ENCODE measurements around the gene CDCA4.

CDCA4 gene

GRCh38 chr14:104975481-104976197 lies 45.2 kb downstream of the CDCA4 start:
- no peak for DNase-seq (ENCODE audit: low read depth in 2 of 2)

DNA sequence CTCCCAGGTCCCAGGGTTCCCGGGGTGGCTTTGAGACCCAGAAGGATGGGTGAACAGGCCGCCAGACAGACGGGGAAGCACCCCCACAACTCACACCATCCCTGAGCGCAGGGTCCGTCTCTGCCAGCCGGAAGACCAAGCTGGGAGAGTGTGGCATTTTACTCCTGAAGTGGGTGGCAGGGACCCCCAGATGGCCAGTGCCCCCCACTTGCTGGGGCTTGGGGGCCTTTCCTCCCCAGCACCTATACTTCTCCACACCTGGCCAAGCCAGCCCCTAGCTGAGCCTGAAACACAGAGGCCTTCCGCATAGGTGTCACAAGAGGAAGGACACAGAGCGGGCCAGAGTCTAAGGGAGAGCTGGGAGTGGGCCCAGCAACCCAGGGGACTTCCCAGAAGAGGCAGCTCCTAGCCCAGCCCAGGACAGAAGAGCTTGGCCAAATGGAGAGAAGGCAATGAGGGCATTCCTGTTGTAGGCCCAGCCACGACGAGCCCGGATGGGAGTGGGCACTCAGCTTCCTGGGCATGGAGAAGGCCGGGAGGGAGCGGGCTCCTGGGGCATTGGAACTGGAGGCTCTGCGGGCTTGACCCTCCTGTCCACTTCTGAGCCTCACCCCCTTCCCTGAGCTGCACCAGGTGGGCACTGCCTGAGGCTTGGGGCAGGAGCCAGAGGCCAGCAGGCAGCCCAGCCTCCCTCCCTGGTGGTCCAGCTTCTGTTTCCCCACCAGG lies 46.1 kb downstream of the CDCA4 start:
- no peak for DNase-seq (ENCODE audit: low read depth in 2 of 2)

- no peak for DNase-seq (ENCODE audit: low read depth in 2 of 2)
Measured at GRCh38 chr14:104974146-104974541, 46.7 kb downstream of the CDCA4 start.

- no peak for DNase-seq (ENCODE audit: low read depth in 2 of 2)
Measured at GRCh38 chr14:104973385-104974145, 47.3 kb downstream of the CDCA4 start.

DNA sequence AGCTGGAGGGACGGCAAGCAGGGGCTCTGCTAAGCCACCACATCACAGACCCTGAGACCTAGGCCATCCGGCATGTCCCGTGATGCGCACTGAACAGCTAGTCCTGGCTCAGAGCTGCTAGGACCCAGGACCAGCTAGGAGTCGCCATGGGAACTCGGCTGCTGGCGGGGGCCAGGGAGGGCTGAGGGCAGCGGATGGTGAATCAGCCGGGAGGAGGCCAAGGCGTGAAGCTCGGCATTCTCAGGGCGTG lies 47.8 kb downstream of the CDCA4 start:
- DNase-seq (ENCODE audit: low read depth in 2 of 2): no peak

DNA sequence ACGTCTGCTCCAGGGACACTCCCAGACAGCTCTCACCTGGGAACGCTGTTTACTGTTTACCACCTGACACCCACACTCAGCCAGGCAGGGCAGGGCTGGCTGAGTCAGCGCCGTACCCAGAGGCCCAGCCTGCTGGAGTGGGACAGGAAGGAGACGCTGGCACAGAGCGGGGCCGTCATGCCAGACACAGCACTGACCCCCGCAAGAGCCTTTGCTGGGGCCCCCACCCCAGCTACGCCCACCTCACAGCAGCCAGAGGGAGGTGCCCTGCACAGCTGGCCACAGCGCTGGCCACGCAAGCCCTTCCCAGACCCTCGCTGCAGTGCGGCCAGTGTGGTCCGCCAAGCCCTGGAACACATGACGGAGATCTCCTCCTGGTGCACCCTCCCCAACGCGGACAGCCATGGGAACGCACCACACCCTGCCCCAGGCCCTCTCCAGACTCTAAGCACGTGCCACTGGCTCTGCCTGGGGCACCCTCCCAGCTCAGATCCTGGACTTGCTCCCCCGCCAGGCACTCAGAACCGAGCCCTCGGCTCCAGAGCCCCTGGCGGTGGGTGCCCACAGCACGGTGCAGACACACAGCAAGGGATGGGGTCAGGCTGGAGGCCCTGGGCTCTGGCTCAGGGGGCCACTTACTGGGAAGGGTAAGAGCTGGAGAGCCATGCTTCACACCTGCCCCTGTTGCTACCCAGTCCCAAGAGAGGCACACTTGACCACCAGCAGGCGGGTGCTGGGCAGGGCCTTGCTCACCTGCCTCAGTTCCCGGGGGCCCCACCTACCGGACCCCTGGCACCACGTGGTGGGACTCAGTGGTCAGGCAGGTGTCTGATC lies 48.4 kb downstream of the CDCA4 start:
- DNase-seq (ENCODE audit: low read depth in 2 of 2): no peak

DNA sequence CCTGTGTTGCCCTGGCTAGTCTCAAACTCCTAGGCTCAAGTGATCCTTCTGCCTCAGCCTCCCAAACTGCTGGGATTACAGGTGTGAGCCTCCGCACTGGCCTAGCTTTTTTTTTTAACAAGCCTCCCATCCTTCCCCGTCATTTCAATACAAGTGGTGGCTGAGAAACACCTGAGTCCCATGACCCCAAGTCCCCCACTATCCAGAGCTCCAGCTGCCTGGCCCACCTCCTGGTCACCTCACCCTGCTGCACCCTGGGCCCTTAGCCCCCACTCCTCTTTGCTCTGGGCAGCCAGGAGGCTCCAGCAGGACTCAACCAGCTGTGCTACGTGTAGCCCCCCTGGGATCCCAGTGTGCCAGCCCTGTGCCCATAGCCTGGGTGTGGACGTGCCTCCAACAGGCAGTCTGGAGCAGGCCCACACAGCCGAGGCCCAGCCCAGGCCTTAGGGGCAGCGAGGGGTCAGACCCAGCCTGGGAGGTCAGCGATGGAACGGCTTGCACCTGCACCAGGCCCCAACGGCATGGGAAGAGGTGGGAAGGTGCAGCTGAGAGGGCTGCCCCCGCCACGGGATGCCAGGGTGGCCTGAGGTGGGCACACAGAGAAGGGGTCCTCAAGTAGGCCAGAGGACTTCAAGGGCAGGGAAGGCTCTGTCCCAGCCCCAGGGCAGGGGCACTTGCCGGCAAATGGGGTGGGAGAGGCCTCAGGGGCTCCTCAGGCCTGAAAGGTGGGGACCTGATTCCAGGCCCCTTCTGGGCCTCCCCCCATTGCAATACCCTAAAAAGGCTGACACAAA lies 49.2 kb downstream of the CDCA4 start:
- no peak for DNase-seq (ENCODE audit: low read depth in 2 of 2)

DNA sequence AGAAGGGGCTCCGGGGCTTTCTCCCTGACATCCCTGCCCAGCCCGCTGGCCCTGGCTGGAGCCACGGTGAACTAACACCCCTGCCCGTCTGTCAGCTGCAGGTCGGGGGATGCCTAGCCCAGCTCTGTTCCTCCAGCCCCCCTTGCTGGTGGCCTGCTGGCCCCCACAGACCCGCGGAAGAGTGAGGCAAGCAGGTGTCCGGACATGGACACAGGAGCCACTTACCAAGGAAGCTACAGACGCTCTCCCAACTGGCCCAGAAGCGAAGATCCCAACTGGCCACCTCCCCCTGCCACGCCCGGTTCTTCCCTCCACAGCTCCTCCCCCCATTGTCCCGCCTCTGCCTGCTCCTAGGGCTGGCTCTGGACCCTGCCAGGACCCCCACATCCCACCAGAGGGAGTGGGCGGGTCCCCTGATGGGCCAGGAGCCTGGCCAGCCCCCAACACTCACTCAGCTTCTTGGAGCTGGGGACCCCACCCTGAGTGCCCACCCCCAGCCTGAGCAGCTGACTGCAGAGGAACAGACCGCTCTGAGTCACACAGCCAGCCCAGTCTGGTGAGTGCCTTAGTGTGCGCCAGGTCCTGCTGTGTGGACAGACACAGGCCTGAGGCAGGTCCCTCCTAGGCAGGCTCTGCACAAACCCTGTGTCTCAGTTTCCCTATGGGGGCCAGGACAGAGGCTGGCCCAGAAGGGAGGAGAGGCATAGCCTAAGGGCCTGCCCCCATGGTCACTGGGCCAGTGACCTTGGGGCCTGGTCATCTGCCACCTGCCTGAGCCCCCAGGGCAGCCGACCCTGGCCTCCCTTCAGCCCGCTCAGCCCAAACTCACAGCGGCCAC lies 50.4 kb downstream of the CDCA4 start:
- no peak for DNase-seq (ENCODE audit: low read depth in 2 of 2)

GRCh38 chr14:104969741-104970230 lies 51.1 kb downstream of the CDCA4 start:
- no peak for DNase-seq (ENCODE audit: low read depth in 2 of 2)

DNA sequence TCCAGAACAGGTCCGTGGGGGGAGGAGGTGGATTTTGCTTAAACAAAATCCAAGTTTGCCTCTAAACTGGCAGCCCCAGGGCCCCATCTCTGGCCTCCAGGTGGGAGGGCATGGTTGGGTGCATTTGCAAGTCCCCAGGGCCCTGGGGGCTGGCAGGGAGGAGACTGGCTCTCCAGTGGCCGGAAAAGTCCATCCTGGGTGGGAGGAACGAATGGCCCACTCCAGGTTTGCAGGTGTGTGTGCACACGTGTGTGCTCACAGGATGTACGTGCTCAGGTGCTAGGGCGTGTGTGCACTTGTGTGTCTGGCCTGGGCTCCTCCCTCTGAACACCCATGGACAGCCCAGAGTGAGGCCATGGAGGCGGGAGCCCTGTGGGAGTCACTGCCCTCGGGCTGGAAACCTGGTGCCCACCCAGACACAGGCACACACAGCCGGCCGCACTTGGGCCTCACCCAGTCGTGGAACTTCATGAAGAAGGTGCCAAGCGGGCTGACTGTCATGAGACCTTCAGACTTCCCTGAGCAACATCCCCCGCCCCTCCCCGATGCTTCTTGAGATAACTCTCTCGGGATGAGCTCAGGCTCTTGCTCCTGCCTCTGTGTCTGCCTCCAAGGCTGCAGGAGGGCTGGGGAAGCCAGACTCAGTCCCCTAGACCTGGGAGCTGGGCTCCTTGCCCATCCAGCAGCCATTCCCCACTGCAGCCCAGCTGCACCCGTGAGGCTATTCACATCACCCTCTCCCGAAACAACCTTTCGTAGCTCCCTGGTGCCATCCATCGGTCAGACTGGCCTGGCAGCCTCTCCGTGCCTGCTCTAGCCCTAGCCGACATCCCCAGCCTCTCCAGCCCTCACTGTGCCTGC lies 52.1 kb downstream of the CDCA4 start:
- DNase-seq (ENCODE audit: low read depth in 2 of 2): no peak

DNA sequence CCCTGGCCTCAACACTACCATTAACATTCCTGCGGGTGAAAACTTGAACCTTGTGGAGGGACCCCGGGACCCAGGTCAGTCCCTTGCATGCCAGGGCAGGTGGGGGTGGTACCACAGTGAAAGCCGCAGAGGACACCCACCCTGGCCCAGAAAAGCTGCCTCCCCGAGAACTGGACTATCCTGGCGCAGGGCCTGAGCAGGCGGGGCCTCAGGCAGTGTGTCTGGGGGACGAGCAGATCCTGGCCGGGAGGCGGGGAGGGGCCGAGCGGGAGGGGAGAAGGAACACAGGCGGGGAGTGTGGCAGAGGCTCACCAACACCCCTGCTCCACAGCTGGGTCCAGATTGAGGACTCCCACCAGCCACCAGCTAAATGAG lies 52.7 kb downstream of the CDCA4 start:
- DNase-seq (ENCODE audit: low read depth in 2 of 2): no peak

- no peak for DNase-seq (ENCODE audit: low read depth in 2 of 2)
Measured at GRCh38 chr14:104967386-104968152, 53.3 kb downstream of the CDCA4 start.

DNA sequence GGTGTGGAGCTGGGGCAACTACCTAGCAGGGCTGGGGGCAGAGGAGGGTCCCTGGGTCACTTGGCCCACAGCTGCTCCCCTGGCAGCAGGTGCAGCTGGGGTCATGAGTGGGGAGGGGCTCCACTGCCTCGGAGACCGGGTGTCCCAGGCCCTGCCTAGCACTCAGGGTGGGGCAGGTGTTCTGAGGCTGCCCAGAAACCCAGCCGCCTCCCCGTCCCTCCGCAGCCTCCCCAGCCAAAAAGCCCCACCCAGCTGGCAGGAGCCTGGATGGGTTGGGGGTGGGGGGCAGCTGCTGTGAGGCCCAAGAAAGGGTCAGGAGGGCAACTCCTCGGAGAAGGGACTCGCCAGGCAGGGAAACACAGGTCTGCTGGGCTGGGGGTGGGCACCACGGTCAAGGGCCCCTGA lies 53.9 kb downstream of the CDCA4 start:
- DNase-seq (ENCODE audit: low read depth in 2 of 2): no peak

DNA sequence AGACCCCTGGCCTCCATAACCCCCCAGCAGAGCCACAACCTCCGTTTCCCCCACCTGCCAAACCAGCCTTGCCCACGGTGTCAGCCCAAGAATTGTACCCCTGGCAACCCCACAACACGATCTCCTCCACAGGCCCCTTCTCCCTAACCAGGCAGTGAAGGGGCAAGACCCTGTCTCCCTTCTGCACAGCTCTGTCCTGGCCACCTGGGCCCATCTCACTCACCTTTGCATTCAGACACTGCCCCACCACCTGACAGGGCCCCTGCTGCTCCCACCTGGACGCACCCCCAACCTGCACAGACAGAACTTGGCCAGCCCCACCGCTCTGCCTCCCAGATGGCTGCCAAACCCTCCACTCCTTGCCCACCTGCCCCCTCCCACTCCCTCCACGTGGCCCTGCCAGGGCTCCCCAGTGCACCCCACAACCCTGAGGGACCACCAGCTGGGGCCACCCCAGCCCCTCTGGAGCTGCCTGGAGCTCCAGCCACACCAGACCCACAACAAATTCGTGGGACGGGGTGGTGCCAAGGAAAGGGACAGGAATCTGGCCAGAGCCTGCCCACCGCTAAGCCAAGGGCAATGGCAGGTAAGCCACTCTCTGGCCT lies 54.5 kb downstream of the CDCA4 start:
- DNase-seq (ENCODE audit: low read depth in 2 of 2): no peak

GRCh38 chr14:104965561-104966231 lies 55.2 kb downstream of the CDCA4 start:
- no peak for DNase-seq (ENCODE audit: low read depth in 2 of 2)

GRCh38 chr14:104964546-104964945 lies 56.3 kb downstream of the CDCA4 start:
- DNase-seq (ENCODE audit: low read depth in 2 of 2): no peak
